ENCODE results near the gene NET1.
A peak's percentile ranks its signal among the peaks of the same experiment; 100 is the strongest.

NET1 gene

GRCh38 chr10:5442065-5442989, 30.0 kb downstream of the NET1 start:
- 100% methylated on average over 2 of the region's 9 CpGs for WGBS (ENCODE audit: insufficient coverage)
- no peaks in the 10 kb centered on the region for H3K9me3 ChIP-seq (ENCODE audit: control extremely low read depth in 1 of 5, control insufficient read depth in 4 of 5, insufficient read depth in 2 of 5, low read depth in 1 of 5, low read length in 4 of 5)
- H3K36me3 ChIP-seq (ENCODE audit: control insufficient read depth in 4 of 4, insufficient read depth in 4 of 4, low read length in 3 of 4), result peaks cover 0 to 17% (median 1%) of the 10 kb centered on the region in 4 experiments
- CTCF ChIA-PET, result interaction anchor here (0.8 to 11.3 kb wide), 21 partner anchors 7 to 595 kb away, joined by 3 to 185 read pairs (median 4); partner anchors contain the start of gene TUBAL3
- no peaks in the 10 kb centered on the region for H3K27me3 ChIP-seq (replicated peaks in 2 of 5; ENCODE audit: control insufficient read depth in 4 of 5, insufficient read depth in 5 of 5, low read length in 4 of 5)
- POLR2A ChIA-PET, result no interaction called here
- DNase-seq, result peak; percentile 63 to 78 (median 68)
- peaks cover 3 to 15% (median 11%) of the 10 kb centered on the region in 4 experiments for H3K4me1 ChIP-seq (ENCODE audit: control extremely low read depth in 1 of 4, control insufficient read depth in 4 of 4, insufficient read depth in 4 of 4, low read length in 3 of 4)
- no peak overlapping the region for H3K27ac ChIP-seq (ENCODE audit: insufficient read depth in 1 of 2, low read depth in 1 of 2, low read length in 2 of 2, poor library complexity in 1 of 2, severe bottlenecking in 2 of 2)
- H3K4me3 ChIP-seq (ENCODE audit: control insufficient read depth in 1 of 7, extremely low read depth in 1 of 7, insufficient read depth in 4 of 7, low read depth in 2 of 7, low read length in 6 of 7), result no peak overlapping the region

GRCh38 chr10:5442990-5443370, 30.6 kb downstream of the NET1 start:
- no CpG with 5 or more reads among the region's 1 CpG for WGBS (ENCODE audit: insufficient coverage)
- Histone ChIP-seq H3K27ac (ENCODE audit: insufficient read depth in 1 of 2, low read depth in 1 of 2, low read length in 2 of 2, poor library complexity in 1 of 2, severe bottlenecking in 2 of 2) (no peak overlapping the region), H3K27me3 (replicated peaks in 2 of 5; ENCODE audit: control insufficient read depth in 4 of 5, insufficient read depth in 5 of 5, low read length in 4 of 5) (no peaks in the 10 kb centered on the region), H3K4me3 (ENCODE audit: control insufficient read depth in 1 of 7, extremely low read depth in 1 of 7, insufficient read depth in 4 of 7, low read depth in 2 of 7, low read length in 6 of 7) (no peak overlapping the region), H3K4me1 (ENCODE audit: control extremely low read depth in 1 of 4, control insufficient read depth in 4 of 4, insufficient read depth in 4 of 4, low read length in 3 of 4) (peaks cover 3 to 21% (median 13%) of the 10 kb centered on the region in 4 experiments), H3K9me3 (ENCODE audit: control extremely low read depth in 1 of 5, control insufficient read depth in 4 of 5, insufficient read depth in 2 of 5, low read depth in 1 of 5, low read length in 4 of 5) (no peaks in the 10 kb centered on the region), H3K36me3 (ENCODE audit: control insufficient read depth in 4 of 4, insufficient read depth in 4 of 4, low read length in 3 of 4) (peaks cover 0 to 17% (median 1%) of the 10 kb centered on the region in 4 experiments)
- POLR2A ChIA-PET, result no interaction called here
- no peak for DNase-seq
- CTCF ChIA-PET, result interaction anchor here (0.8 to 11.3 kb wide), 12 partner anchors 8 to 596 kb away, joined by 3 to 185 read pairs (median 4); no protein-coding TSS in a partner anchor

- Histone ChIP-seq H3K27me3 (replicated peaks in 2 of 5; ENCODE audit: control insufficient read depth in 4 of 5, insufficient read depth in 5 of 5, low read length in 4 of 5) (no peaks in the 10 kb centered on the region), H3K9me3 (ENCODE audit: control extremely low read depth in 1 of 5, control insufficient read depth in 4 of 5, insufficient read depth in 2 of 5, low read depth in 1 of 5, low read length in 4 of 5) (no peaks in the 10 kb centered on the region), H3K4me1 (ENCODE audit: control extremely low read depth in 1 of 4, control insufficient read depth in 4 of 4, insufficient read depth in 4 of 4, low read length in 3 of 4) (peaks cover 5 to 21% (median 16%) of the 10 kb centered on the region in 4 experiments), H3K27ac (ENCODE audit: insufficient read depth in 1 of 2, low read depth in 1 of 2, low read length in 2 of 2, poor library complexity in 1 of 2, severe bottlenecking in 2 of 2) (no peak overlapping the region), H3K4me3 (ENCODE audit: control insufficient read depth in 1 of 7, extremely low read depth in 1 of 7, insufficient read depth in 4 of 7, low read depth in 2 of 7, low read length in 6 of 7) (no peak overlapping the region), H3K36me3 (ENCODE audit: control insufficient read depth in 4 of 4, insufficient read depth in 4 of 4, low read length in 3 of 4) (peaks cover 0 to 17% (median 1%) of the 10 kb centered on the region in 4 experiments)
- no CpG with 5 or more reads among the region's 1 CpG for WGBS (ENCODE audit: insufficient coverage)
- no peak for DNase-seq
- POLR2A ChIA-PET, result no interaction called here
- CTCF ChIA-PET, result interaction anchor here (0.7 to 11.3 kb wide), 12 partner anchors 8 to 596 kb away, joined by 3 to 185 read pairs (median 4); no protein-coding TSS in a partner anchor
Measured at GRCh38 chr10:5443429-5443828, 31.1 kb downstream of the NET1 start.

GRCh38 chr10:5445006-5445405, 32.6 kb downstream of the NET1 start:
- ChIA-PET CTCF (interaction anchor here (0.7 to 11.3 kb wide), 10 partner anchors 10 to 613 kb away, joined by 3 to 185 read pairs (median 4); no protein-coding TSS in a partner anchor), POLR2A (no interaction called here)
- peaks cover 0 to 4% (median 1%) of the 10 kb centered on the region in 4 experiments for H3K36me3 ChIP-seq (ENCODE audit: control insufficient read depth in 4 of 4, insufficient read depth in 4 of 4, low read length in 3 of 4)
- WGBS (ENCODE audit: insufficient coverage), result 94% methylated on average over 5 of the region's 5 CpGs
- no peaks in the 10 kb centered on the region for H3K27me3 ChIP-seq (replicated peaks in 2 of 5; ENCODE audit: control insufficient read depth in 4 of 5, insufficient read depth in 5 of 5, low read length in 4 of 5)
- H3K27ac ChIP-seq (ENCODE audit: insufficient read depth in 1 of 2, low read depth in 1 of 2, low read length in 2 of 2, poor library complexity in 1 of 2, severe bottlenecking in 2 of 2), result no peak overlapping the region
- DNase-seq, result no peak
- H3K4me3 ChIP-seq (ENCODE audit: control insufficient read depth in 1 of 7, extremely low read depth in 1 of 7, insufficient read depth in 4 of 7, low read depth in 2 of 7, low read length in 6 of 7), result no peak overlapping the region
- no peaks in the 10 kb centered on the region for H3K9me3 ChIP-seq (ENCODE audit: control extremely low read depth in 1 of 5, control insufficient read depth in 4 of 5, insufficient read depth in 2 of 5, low read depth in 1 of 5, low read length in 4 of 5)
- H3K4me1 ChIP-seq (ENCODE audit: control extremely low read depth in 1 of 4, control insufficient read depth in 4 of 4, insufficient read depth in 4 of 4, low read length in 3 of 4), result peaks cover 5 to 32% (median 20%) of the 10 kb centered on the region in 4 experiments

GRCh38 chr10:5446390-5446926, 34.1 kb downstream of the NET1 start:
- Histone ChIP-seq H3K9me3 (ENCODE audit: control extremely low read depth in 1 of 5, control insufficient read depth in 4 of 5, insufficient read depth in 2 of 5, low read depth in 1 of 5, low read length in 4 of 5) (no peaks in the 10 kb centered on the region), H3K4me3 (ENCODE audit: control insufficient read depth in 1 of 7, extremely low read depth in 1 of 7, insufficient read depth in 4 of 7, low read depth in 2 of 7, low read length in 6 of 7) (peak overlapping the region in 6 of 7 experiments; percentile 53 to 97 (median 86)), H3K36me3 (ENCODE audit: control insufficient read depth in 4 of 4, insufficient read depth in 4 of 4, low read length in 3 of 4) (peaks cover 0 to 4% (median 1%) of the 10 kb centered on the region in 4 experiments), H3K27me3 (replicated peaks in 2 of 5; ENCODE audit: control insufficient read depth in 4 of 5, insufficient read depth in 5 of 5, low read length in 4 of 5) (no peaks in the 10 kb centered on the region), H3K27ac (ENCODE audit: insufficient read depth in 1 of 2, low read depth in 1 of 2, low read length in 2 of 2, poor library complexity in 1 of 2, severe bottlenecking in 2 of 2) (peak overlapping the region; percentile 48 to 85), H3K4me1 (ENCODE audit: control extremely low read depth in 1 of 4, control insufficient read depth in 4 of 4, insufficient read depth in 4 of 4, low read length in 3 of 4) (peaks cover 5 to 32% (median 20%) of the 10 kb centered on the region in 4 experiments)
- ChIA-PET POLR2A (interaction anchor here (0.6 to 1.0 kb wide), 4 partner anchors 15 to 552 kb away, joined by 3 to 4 read pairs (median 3); no protein-coding TSS in a partner anchor), CTCF (interaction anchor here (1.0 to 11.3 kb wide), 8 partner anchors 9 to 597 kb away, joined by 3 to 185 read pairs (median 4); no protein-coding TSS in a partner anchor)
- peak; percentile 87 to 94 (median 93) for DNase-seq
- 1% methylated on average over 18 of the region's 23 CpGs for WGBS (ENCODE audit: insufficient coverage)

- WGBS (ENCODE audit: insufficient coverage), result 0% methylated on average over 1 of the region's 3 CpGs
- POLR2A ChIA-PET, result interaction anchor here (0.6 to 1.0 kb wide), 2 partner anchors 176 to 552 kb away, joined by 3 read pairs; no protein-coding TSS in a partner anchor
- Histone ChIP-seq H3K27ac (ENCODE audit: insufficient read depth in 1 of 2, low read depth in 1 of 2, low read length in 2 of 2, poor library complexity in 1 of 2, severe bottlenecking in 2 of 2) (peak overlapping the region; percentile 20 to 85), H3K27me3 (replicated peaks in 2 of 5; ENCODE audit: control insufficient read depth in 4 of 5, insufficient read depth in 5 of 5, low read length in 4 of 5) (no peaks in the 10 kb centered on the region), H3K36me3 (ENCODE audit: control insufficient read depth in 4 of 4, insufficient read depth in 4 of 4, low read length in 3 of 4) (peaks cover under 1 to 4% (median 2%) of the 10 kb centered on the region in 4 experiments), H3K4me3 (ENCODE audit: control insufficient read depth in 1 of 7, extremely low read depth in 1 of 7, insufficient read depth in 4 of 7, low read depth in 2 of 7, low read length in 6 of 7) (peak overlapping the region in 6 of 7 experiments; percentile 53 to 97 (median 86)), H3K4me1 (ENCODE audit: control extremely low read depth in 1 of 4, control insufficient read depth in 4 of 4, insufficient read depth in 4 of 4, low read length in 3 of 4) (peaks cover 5 to 32% (median 20%) of the 10 kb centered on the region in 4 experiments), H3K9me3 (ENCODE audit: control extremely low read depth in 1 of 5, control insufficient read depth in 4 of 5, insufficient read depth in 2 of 5, low read depth in 1 of 5, low read length in 4 of 5) (no peaks in the 10 kb centered on the region)
- CTCF ChIA-PET, result interaction anchor here (1.1 to 11.3 kb wide), 5 partner anchors 12 to 598 kb away, joined by 3 to 185 read pairs (median 6); no protein-coding TSS in a partner anchor
- DNase-seq, result peak in 2 of 3 donors; percentile 36 to 45
Measured at GRCh38 chr10:5447056-5447455, 34.7 kb downstream of the NET1 start.
